Measurements from ENCODE around the gene SLC37A4. TPM values are rescaled to one million over a fixed set of nuclear protein-coding genes. Genes with fewer than 3 reads are reported as not detected.
A peak's percentile ranks its signal among the peaks of the same experiment; 100 is the strongest.

SLC37A4 gene
- total and polyA plus RNA-seq, 2 of the 13 experiments (the other 11 are each of a cell fraction or from before 2014, with no cell fraction given), result 43.0 to 56.1 TPM

- TF ChIP-seq KIAA2018 (CRISPR knock-in tag; IDR thresholded peaks at IDR 0.05; ENCODE audit: borderline replicate concordance), result peak; percentile 71; the same call in 1 of the 2 replicates
- TF ChIP-seq ZBTB4 (CRISPR knock-in tag; IDR thresholded peaks at IDR 0.05; ENCODE audit: borderline replicate concordance), result no peak
- TF ChIP-seq CENPBD1 (CRISPR knock-in tag; IDR thresholded peaks at IDR 0.05; ENCODE audit: borderline replicate concordance, low read depth), result no peak
- TF ChIP-seq ZNF350 (CRISPR knock-in tag; IDR thresholded peaks at IDR 0.05; ENCODE audit: borderline replicate concordance, low read depth), result no peak; the same call in 1 of the 2 replicates
- peak; percentile 83 for TF ChIP-seq ZNF605 (CRISPR knock-in tag; IDR thresholded peaks at IDR 0.05)
- TF ChIP-seq TBX3 (IDR thresholded peaks at IDR 0.05; ENCODE audit: borderline replicate concordance), result no peak
- 0 out of 2 replicates have a peak, but pooled peaks have one; percentile 27 for TF ChIP-seq ZBTB20 (CRISPR knock-in tag; IDR thresholded peaks at IDR 0.05; ENCODE audit: borderline replicate concordance, low read depth)
- TF ChIP-seq USF2 (IDR thresholded peaks at IDR 0.05; ENCODE audit: low read depth, low read length), result no peak
- TF ChIP-seq USF2 (CRISPR knock-in tag; IDR thresholded peaks at IDR 0.05; ENCODE audit: borderline replicate concordance), result no peak
- 0 out of 2 replicates have a peak, but pooled peaks have one; percentile 72 for TF ChIP-seq HOXD1 (CRISPR knock-in tag; IDR thresholded peaks at IDR 0.05)
These were observed 12.4 kb downstream of the SLC37A4 start, which contains the start of the genes RPS25 and TRAPPC4 (continued) for GRCh38 chr11:119018074-119018938.

Measured in HepG2 (cell line).